HT1080 (cell line): ENCODE measurements around the gene HLA-DMA. TPM values are rescaled to one million over a fixed set of nuclear protein-coding genes. Genes with fewer than 3 reads are reported as not detected.
A peak's percentile ranks its signal among the peaks of the same experiment; 100 is the strongest.

ENCODE experiments used
- DNase-seq: peaks from one replicate; pipeline ENCODE4 v3.0.0-alpha.2; 2015; ENCODE audit warnings: low read depth
- total RNA-seq: library from RNA; depleted of rRNA; stranded (reverse); fragments of >200 nt; shearing (Covaris generic); gene quantifications from 2 replicates; pipeline ENCODE4 v1.2.3, GENCODE V29; 2014; rRNA removed

Gene HLA-DMA
- total RNA-seq, 1 experiment from 2014 or later = 3.4 TPM

GRCh38 chr6:32933661-32934085 is 19.2 kb downstream of the HLA-DMA start:
- peak; percentile 60 for DNase-seq

- DNase-seq = peak; percentile 10
These were observed 20.6 kb downstream of the HLA-DMA start for GRCh38 chr6:32932132-32932868.

DNA sequence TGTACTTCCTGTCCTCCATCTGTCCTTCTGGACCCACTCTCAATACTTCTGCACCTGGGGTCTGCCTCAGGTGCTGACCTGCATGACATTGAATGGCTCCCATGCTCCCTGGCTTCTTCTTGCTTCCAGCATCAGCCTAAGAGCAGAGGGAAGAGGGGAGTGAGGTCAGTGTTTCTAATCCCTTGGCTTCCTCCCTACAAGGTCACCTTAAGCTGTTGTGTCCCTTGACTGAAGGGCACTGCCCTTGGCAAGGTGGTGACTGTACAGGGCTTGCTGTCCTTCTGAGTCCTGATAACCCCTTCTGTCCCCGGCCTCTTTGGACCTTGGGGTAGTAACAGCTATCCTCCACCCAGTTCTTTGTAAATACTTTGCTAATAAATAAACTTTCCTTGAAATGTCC is 21.7 kb downstream of the HLA-DMA start:
- DNase-seq = no peak

- DNase-seq = no peak
These were observed 30.8 kb downstream of the HLA-DMA start for GRCh38 chr6:32922083-32922482.

- DNase-seq = no peak
These were observed 32.2 kb downstream of the HLA-DMA start for GRCh38 chr6:32920715-32921114.

DNA sequence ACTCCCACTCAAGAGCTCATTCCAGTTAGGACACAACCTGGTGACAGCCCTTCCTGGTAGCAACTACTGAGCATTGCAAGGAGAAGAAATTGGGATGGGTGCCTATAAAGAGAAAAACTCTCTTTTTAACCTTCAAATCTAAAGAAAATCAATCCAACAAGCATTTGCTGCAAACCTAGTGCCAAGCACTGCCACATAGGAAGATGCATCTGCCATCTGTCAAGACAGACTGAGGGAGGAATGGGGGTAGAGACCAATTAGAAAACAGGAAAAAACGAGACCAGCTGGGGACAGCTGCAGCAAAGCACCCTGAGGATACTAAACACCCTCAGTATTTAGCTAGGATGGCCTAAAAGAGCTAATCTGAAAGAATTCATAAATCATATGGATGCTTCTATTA is 39.9 kb downstream of the HLA-DMA start:
- no peak for DNase-seq

- no peak for DNase-seq
These were observed 44.0 kb downstream of the HLA-DMA start for GRCh38 chr6:32908897-32909296.

GRCh38 chr6:32906539-32906938 is 46.4 kb downstream of the HLA-DMA start:
- DNase-seq = no peak

DNA sequence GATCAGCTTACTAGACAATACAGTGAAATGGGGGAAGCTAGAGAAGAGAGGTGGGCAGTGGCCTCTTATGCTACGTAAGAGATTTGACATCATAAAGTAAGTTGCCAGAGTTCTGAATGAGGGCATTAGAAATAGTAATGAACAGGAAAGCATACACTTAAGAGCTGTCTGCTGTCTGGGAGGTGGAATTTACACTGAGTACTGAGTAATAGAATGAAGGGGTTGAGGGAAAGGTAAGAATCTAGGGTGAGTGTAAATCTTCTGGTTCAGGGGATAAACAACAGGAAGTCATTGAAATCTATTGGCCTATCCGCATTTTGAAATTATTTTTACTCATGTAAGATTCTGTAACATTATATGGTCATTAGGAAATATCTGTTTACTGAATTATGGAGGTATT is 47.8 kb downstream of the HLA-DMA start:
- DNase-seq = no peak

- no peak for DNase-seq
These were observed 48.9 kb downstream of the HLA-DMA start for GRCh38 chr6:32903952-32904351.

Other genes starting within 250 kb of the HLA-DMA start
- not detected in 2 replicates for gene HLA-DQA2, start 211.7 kb downstream of the HLA-DMA start, total RNA-seq
- not detected in 2 replicates for gene HLA-DQB2, start 189.6 kb downstream of the HLA-DMA start, total RNA-seq
- gene HLA-DOB, start 136.1 kb downstream of the HLA-DMA start, total RNA-seq = 0.10 and 0.13 TPM in 2 replicates
- 89.3 and 104 TPM in 2 replicates for gene TAP2, start 114.4 kb downstream of the HLA-DMA start, total RNA-seq
- 46.2 and 52.4 TPM in 2 replicates for gene PSMB8, start 109.0 kb downstream of the HLA-DMA start, total RNA-seq
- gene TAP1, start 99.4 kb downstream of the HLA-DMA start, total RNA-seq = 28.1 and 32.0 TPM in 2 replicates
- 16.5 and 32.5 TPM in 2 replicates for gene PSMB9, start 98.9 kb downstream of the HLA-DMA start, total RNA-seq
- 0.07 and 0.16 TPM in 2 replicates for gene HLA-DMB, start 12.1 kb downstream of the HLA-DMA start, total RNA-seq
- gene BRD2, start 15.5 kb upstream of the HLA-DMA start, total RNA-seq = 119 and 125 TPM in 2 replicates
- not detected in 2 replicates for gene HLA-DOA, start 56.5 kb upstream of the HLA-DMA start, total RNA-seq
- 2.2 and 8.9 TPM in 2 replicates for gene HLA-DPA1, start 120.6 kb upstream of the HLA-DMA start, total RNA-seq
- gene HLA-DPB1, start 122.9 kb upstream of the HLA-DMA start, total RNA-seq = 12.7 and 33.5 TPM in 2 replicates
- gene COL11A2, start 239.4 kb upstream of the HLA-DMA start, total RNA-seq = 0.71 and 0.77 TPM in 2 replicates
- 30.7 and 32.5 TPM in 2 replicates for gene RXRB, start 247.6 kb upstream of the HLA-DMA start, total RNA-seq
- 94.6 and 121 TPM in 2 replicates for gene SLC39A7, start 247.8 kb upstream of the HLA-DMA start, total RNA-seq